Retinal pigment epithelial cell (primary cell): Measurements from ENCODE around the gene ARHGAP26.

ENCODE experiments used
- DNase-seq: peaks from one replicate; pipeline ENCODE4 v3.0.0-alpha.2; 2010; ENCODE audit warnings: low read depth
- H3K4me3 ChIP-seq: 2 replicates; pipeline ENCODE4 v1.5.1; 2011; ENCODE audit warnings: mild to moderate bottlenecking, low read length, control low read depth, moderate library complexity
- CTCF ChIP-seq: conservative IDR thresholded peaks from 2 replicates; pipeline ENCODE4 v1.5.1; 2011; ENCODE audit warnings: low read depth, low read length, control low read depth, inconsistent platforms

The ARHGAP26 gene

GRCh38 chr5:143224672-143225071, 454.5 kb downstream of the ARHGAP26 start:
- no peak for DNase-seq
- TF ChIP-seq CTCF, result no peak
- H3K4me3 ChIP-seq, result no peak overlapping the region

DNA sequence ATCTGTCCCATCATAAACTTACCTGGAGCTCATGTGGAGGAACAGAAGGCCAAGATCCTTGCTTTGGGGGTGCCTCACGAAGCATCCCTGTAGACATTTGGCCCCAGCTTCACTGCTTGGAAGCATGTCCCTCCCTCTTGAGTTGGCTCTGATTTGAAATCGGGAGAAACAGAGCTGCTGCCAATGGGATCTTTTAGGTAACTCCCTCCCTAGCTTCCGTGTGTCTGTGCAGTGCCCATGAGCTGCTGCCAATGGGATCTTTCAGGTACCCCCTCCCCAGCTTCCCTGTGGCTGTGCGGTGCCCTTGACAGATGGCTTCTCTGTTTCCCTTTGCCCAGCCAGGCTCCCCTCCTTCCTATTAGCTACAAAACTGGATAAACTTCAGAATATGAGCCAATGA, 455.3 kb downstream of the ARHGAP26 start:
- no peak for DNase-seq
- H3K4me3 ChIP-seq, result no peak overlapping the region
- TF ChIP-seq CTCF, result no peak

GRCh38 chr5:143226361-143226760, 456.2 kb downstream of the ARHGAP26 start:
- H3K4me3 ChIP-seq, result no peak overlapping the region
- DNase-seq, result no peak
- TF ChIP-seq CTCF, result no peak

DNA sequence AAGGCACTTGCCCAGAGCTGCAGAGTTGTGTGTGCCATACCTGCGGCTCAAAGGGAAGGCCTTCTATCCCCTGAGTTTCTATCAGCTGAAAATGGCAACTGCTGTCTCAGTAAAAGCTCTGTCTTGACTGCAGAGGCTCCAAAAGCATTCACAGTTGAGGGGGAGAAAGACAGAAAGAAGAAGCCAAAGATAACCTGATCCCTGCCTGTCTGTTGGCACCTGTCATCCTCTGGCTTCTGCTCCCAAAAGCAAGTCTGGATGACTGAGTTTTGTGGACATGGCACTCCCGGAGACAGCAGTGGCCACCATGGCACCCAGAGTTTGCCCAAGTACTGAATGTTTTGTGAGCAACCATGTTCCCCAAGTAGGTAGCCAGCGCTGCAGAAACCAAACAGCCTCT, 456.7 kb downstream of the ARHGAP26 start:
- H3K4me3 ChIP-seq, result no peak overlapping the region
- DNase-seq, result no peak
- no peak for TF ChIP-seq CTCF

- no peak for TF ChIP-seq CTCF
- no peak for DNase-seq
- no peak overlapping the region for H3K4me3 ChIP-seq
These were observed 457.1 kb downstream of the ARHGAP26 start for GRCh38 chr5:143227301-143227700.

DNA sequence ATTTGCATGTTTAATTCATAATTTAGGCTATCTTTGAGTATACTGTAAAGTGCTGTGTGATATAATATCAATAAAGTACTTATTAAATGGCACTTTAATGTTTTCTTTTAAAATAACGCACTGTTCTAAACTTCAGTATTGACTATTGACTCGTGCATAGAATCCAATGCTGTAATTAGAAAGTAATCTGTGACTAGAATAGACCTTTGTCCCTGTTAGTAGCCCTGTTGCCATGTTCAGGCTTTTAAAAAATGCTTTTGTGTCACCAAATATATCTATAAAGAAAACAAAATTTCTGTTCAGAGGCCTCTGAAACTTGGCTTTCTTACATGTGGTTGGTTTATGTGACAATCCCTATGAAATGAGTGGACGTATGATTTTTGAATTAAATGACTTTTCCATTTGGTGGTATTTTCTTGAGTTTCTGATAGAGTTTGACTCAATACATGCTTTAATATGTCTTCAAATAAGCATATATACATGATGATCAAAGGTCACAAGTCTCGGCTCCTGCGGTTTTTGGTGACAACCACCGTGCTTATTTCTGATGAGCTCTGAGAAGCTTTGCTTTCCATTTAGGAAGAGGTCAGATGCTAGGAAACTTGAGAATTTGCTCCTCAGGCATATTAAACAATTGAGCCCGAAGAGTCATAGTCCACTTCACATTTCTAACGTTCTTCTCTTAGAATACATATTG, 458.6 kb downstream of the ARHGAP26 start:
- H3K4me3 ChIP-seq, result no peak overlapping the region
- no peak for DNase-seq
- no peak for TF ChIP-seq CTCF

DNA sequence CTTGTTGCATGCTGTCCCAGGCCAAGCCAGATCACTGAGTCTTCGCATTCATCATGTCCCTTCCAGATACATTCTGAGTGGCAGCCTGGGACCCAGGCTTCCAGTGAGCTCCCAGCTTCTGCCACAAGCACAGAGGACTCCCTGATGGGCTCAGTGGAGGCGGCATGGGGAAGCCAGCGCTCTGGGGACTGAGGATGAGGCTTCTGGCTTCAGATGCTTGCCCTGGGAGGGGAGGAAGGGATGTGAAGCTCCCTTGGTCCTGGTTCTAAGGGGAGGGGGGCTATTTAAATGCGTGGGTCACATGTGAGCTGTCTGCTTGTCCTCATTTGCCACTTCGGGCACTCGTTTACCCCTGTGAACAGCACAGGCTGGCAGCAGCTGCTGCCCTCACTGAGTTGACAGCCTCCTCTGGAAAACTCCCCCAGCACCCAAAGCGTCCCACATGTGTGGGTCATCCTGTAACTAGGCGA, 459.3 kb downstream of the ARHGAP26 start:
- no peak overlapping the region for H3K4me3 ChIP-seq
- TF ChIP-seq CTCF, result no peak
- DNase-seq, result no peak
